ENCODE measurements around the gene HTT. TPM values are rescaled to one million over a fixed set of nuclear protein-coding genes. Genes with fewer than 3 reads are reported as not detected.

The HTT gene
- total RNA-seq, 2 experiments from 2014 or later, result 72.0 to 83.7 TPM

GRCh38 chr4:3227878-3228675 lies 153.6 kb downstream of the HTT start:
- DNase-seq, result no peak
- H3K27me3 Mint-ChIP-seq, result no peaks in the 10 kb centered on the region
- CTCF ChIA-PET, result no interaction called here

DNA sequence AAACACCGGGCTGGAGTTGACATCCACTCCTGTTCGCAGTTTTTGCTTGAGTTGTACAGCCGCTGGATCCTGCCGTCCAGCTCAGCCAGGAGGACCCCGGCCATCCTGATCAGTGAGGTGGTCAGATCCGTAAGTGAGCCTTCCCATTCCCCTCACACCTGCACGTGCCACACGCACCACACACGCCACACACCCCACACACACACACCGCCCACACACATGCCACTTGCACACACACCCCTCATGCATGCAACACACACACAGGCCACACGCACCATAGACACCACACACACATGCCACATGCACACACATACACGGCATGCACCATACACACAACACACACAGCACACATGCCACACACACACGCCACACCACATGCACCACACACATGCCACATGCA lies 154.4 kb downstream of the HTT start:
- CTCF ChIA-PET, result no interaction called here
- H3K4me3 Mint-ChIP-seq, result no peak overlapping the region
- DNase-seq, result no peak
- POLR2A ChIA-PET, result no interaction called here
- H3K36me3 Mint-ChIP-seq (ENCODE audit: low read depth), result peaks cover 43% of the 10 kb centered on the region
- no peaks in the 10 kb centered on the region for H3K9me3 Mint-ChIP-seq
- no peaks in the 10 kb centered on the region for H3K27me3 Mint-ChIP-seq
- no peaks in the 10 kb centered on the region for H3K4me1 Mint-ChIP-seq
- H3K27ac Mint-ChIP-seq, result peak overlapping the region; percentile 7

More at GRCh38 chr4:3227878-3228675, 153.6 kb downstream of the HTT start:
- H3K27ac Mint-ChIP-seq, result no peak overlapping the region
- peaks cover 45% of the 10 kb centered on the region for H3K36me3 Mint-ChIP-seq (ENCODE audit: low read depth)
- H3K4me3 Mint-ChIP-seq, result no peak overlapping the region
- POLR2A ChIA-PET, result no interaction called here
- H3K9me3 Mint-ChIP-seq, result no peaks in the 10 kb centered on the region
- no peaks in the 10 kb centered on the region for H3K4me1 Mint-ChIP-seq

DNA sequence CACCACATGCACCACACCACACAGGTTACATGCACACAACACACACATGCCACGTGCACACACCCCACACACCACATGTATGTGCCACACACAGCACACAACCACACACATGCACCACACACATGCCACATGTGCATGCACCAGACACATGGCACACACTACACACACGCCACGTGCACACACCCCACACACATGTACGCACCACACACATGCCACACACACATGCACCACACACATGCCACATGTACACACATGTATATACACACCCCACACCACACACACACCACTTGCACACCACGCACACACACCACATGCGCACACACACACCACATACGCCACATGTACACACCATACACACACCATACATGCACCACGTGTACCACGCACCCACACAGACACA lies 154.8 kb downstream of the HTT start:
- no peak for DNase-seq
- ChIA-PET POLR2A (no interaction called here), CTCF (no interaction called here)
- Mint-ChIP-seq H3K9me3 (no peaks in the 10 kb centered on the region), H3K27ac (peak overlapping the region; percentile 7), H3K4me3 (no peak overlapping the region), H3K27me3 (no peaks in the 10 kb centered on the region), H3K4me1 (no peaks in the 10 kb centered on the region), H3K36me3 (ENCODE audit: low read depth) (peaks cover 41% of the 10 kb centered on the region)

GRCh38 chr4:3229964-3230363 lies 155.5 kb downstream of the HTT start:
- ChIA-PET CTCF (no interaction called here), POLR2A (no interaction called here)
- DNase-seq, result no peak
- H3K4me1 Mint-ChIP-seq, result no peaks in the 10 kb centered on the region
- H3K27me3 Mint-ChIP-seq, result no peaks in the 10 kb centered on the region
- no peak overlapping the region for H3K27ac Mint-ChIP-seq
- H3K9me3 Mint-ChIP-seq, result no peaks in the 10 kb centered on the region
- H3K36me3 Mint-ChIP-seq (ENCODE audit: low read depth), result peaks cover 47% of the 10 kb centered on the region
- no peak overlapping the region for H3K4me3 Mint-ChIP-seq

GRCh38 chr4:3231471-3231870 lies 157.0 kb downstream of the HTT start:
- peaks cover 47% of the 10 kb centered on the region for H3K36me3 Mint-ChIP-seq (ENCODE audit: low read depth)
- no peak for DNase-seq
- H3K9me3 Mint-ChIP-seq, result no peaks in the 10 kb centered on the region
- no peaks in the 10 kb centered on the region for H3K4me1 Mint-ChIP-seq
- no peak overlapping the region for H3K27ac Mint-ChIP-seq
- POLR2A ChIA-PET, result no interaction called here
- H3K27me3 Mint-ChIP-seq, result no peaks in the 10 kb centered on the region
- CTCF ChIA-PET, result interaction anchor here (0.6 kb wide), 1 partner anchor 60 kb away, joined by 3 read pairs; no protein-coding TSS in a partner anchor
- H3K4me3 Mint-ChIP-seq, result no peak overlapping the region

- CTCF ChIA-PET, result interaction anchor here (0.6 kb wide), 1 partner anchor 60 kb away, joined by 3 read pairs; no protein-coding TSS in a partner anchor
- no peak overlapping the region for H3K27ac Mint-ChIP-seq
- POLR2A ChIA-PET, result no interaction called here
Measured at GRCh38 chr4:3232001-3232400, 157.5 kb downstream of the HTT start.

DNA sequence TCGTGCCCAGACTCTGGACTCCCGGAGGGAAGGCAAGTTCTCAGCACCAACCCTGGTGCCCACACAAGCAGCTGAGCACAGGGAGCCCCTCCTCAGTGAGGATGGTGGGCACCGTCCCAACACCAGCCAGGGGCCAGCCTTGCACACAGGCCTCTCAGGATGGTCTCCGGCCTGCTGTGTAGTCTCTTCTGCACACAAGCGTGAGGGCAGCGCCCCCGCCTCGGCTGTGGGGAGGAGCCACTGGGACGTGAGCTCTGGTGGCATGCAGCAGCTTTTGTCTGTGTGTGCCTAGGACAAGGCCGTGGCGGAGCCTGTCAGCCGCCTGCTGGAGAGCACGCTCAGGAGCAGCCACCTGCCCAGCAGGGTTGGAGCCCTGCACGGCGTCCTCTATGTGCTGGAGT lies 158.4 kb downstream of the HTT start:
- ChIA-PET POLR2A (no interaction called here), CTCF (interaction anchor here (1.2 kb wide), 1 partner anchor 9 kb away, joined by 3 read pairs; no protein-coding TSS in a partner anchor)
- DNase-seq, result no peak
- Mint-ChIP-seq H3K27me3 (no peaks in the 10 kb centered on the region), H3K36me3 (ENCODE audit: low read depth) (peaks cover 44% of the 10 kb centered on the region), H3K27ac (no peak overlapping the region), H3K4me1 (no peaks in the 10 kb centered on the region), H3K4me3 (no peak overlapping the region), H3K9me3 (no peaks in the 10 kb centered on the region)

More at GRCh38 chr4:3232001-3232400, 157.5 kb downstream of the HTT start:
- no peak for DNase-seq
- Mint-ChIP-seq H3K4me3 (no peak overlapping the region), H3K9me3 (no peaks in the 10 kb centered on the region), H3K4me1 (no peaks in the 10 kb centered on the region), H3K36me3 (ENCODE audit: low read depth) (peaks cover 45% of the 10 kb centered on the region), H3K27me3 (no peaks in the 10 kb centered on the region)

- ChIA-PET CTCF (interaction anchor here (1.2 kb wide), 1 partner anchor 8 kb away, joined by 3 read pairs; no protein-coding TSS in a partner anchor), POLR2A (no interaction called here)
- Mint-ChIP-seq H3K4me3 (no peak overlapping the region), H3K4me1 (no peaks in the 10 kb centered on the region), H3K27me3 (no peaks in the 10 kb centered on the region), H3K36me3 (ENCODE audit: low read depth) (peaks cover 38% of the 10 kb centered on the region), H3K9me3 (no peaks in the 10 kb centered on the region), H3K27ac (peak overlapping the region; percentile 76)
- no peak for DNase-seq
Measured at GRCh38 chr4:3233391-3234071, 159.1 kb downstream of the HTT start.

- no peaks in the 10 kb centered on the region for H3K27me3 Mint-ChIP-seq
- CTCF ChIA-PET, result no interaction called here
Measured at GRCh38 chr4:3234171-3235029, 159.9 kb downstream of the HTT start.

GRCh38 chr4:3235030-3235345 lies 160.5 kb downstream of the HTT start:
- POLR2A ChIA-PET, result no interaction called here

More at GRCh38 chr4:3234171-3235029, 159.9 kb downstream of the HTT start:
- Mint-ChIP-seq H3K9me3 (no peaks in the 10 kb centered on the region), H3K27ac (peak overlapping the region; percentile 76), H3K36me3 (ENCODE audit: low read depth) (peaks cover 30% of the 10 kb centered on the region), H3K4me1 (no peaks in the 10 kb centered on the region), H3K4me3 (no peak overlapping the region)
- DNase-seq, result no peak
- POLR2A ChIA-PET, result no interaction called here

GRCh38 chr4:3235581-3235980 lies 161.1 kb downstream of the HTT start:
- H3K36me3 Mint-ChIP-seq (ENCODE audit: low read depth), result peaks cover 21% of the 10 kb centered on the region
- no peak overlapping the region for H3K27ac Mint-ChIP-seq
- no peak overlapping the region for H3K4me3 Mint-ChIP-seq
- ChIA-PET CTCF (no interaction called here), POLR2A (no interaction called here)
- no peaks in the 10 kb centered on the region for H3K27me3 Mint-ChIP-seq
- no peak for DNase-seq
- no peaks in the 10 kb centered on the region for H3K4me1 Mint-ChIP-seq
- no peaks in the 10 kb centered on the region for H3K9me3 Mint-ChIP-seq

More at GRCh38 chr4:3235030-3235345, 160.5 kb downstream of the HTT start:
- H3K9me3 Mint-ChIP-seq, result no peaks in the 10 kb centered on the region
- no peak overlapping the region for H3K27ac Mint-ChIP-seq
- H3K36me3 Mint-ChIP-seq (ENCODE audit: low read depth), result peaks cover 27% of the 10 kb centered on the region
- DNase-seq, result no peak
- no peaks in the 10 kb centered on the region for H3K27me3 Mint-ChIP-seq
- CTCF ChIA-PET, result no interaction called here
- H3K4me3 Mint-ChIP-seq, result no peak overlapping the region
- no peaks in the 10 kb centered on the region for H3K4me1 Mint-ChIP-seq

DNA sequence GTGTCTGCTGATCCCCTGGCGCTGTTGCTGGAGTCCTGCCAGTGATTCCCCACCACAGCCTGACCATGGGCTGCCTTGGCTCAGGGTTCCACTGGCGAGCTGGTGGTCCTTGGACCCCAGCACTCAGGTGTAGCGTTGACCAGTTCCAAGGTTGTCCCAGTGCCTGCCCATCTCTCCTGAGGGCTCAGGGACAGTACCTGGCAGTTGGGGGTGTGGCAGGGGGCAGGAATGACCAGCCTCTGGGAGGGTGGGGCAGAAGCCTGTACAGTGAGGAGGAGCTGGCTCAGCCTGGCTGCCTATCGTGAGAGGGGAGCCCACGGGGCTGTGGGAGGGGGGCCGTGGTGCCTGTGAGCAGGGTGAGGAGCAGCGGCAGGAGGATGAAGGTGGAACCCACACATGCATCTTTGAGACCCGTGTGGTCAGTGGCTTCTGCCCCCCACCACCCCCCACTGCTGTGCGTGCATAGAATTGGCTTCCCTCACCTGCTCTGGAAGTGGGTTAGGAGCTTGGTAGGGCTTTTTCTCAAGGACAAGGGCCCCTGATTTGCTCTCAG lies 161.9 kb downstream of the HTT start:
- H3K9me3 Mint-ChIP-seq, result no peaks in the 10 kb centered on the region

More for the DNA sequence above, 161.9 kb downstream of the HTT start:
- ChIA-PET CTCF (no interaction called here), POLR2A (no interaction called here)
- H3K4me3 Mint-ChIP-seq, result no peak overlapping the region
- H3K4me1 Mint-ChIP-seq, result no peaks in the 10 kb centered on the region
- DNase-seq, result no peak
- no peak overlapping the region for H3K27ac Mint-ChIP-seq
- H3K27me3 Mint-ChIP-seq, result no peaks in the 10 kb centered on the region
- H3K36me3 Mint-ChIP-seq (ENCODE audit: low read depth), result peaks cover 13% of the 10 kb centered on the region
